H9 (cell line): Measurements from ENCODE around the gene ITGBL1. TPM values are rescaled to one million over a fixed set of nuclear protein-coding genes. Genes with fewer than 3 reads are reported as not detected.

Experiments
- DNase-seq: peaks from one replicate; pipeline ENCODE4 v3.0.0-alpha.2; 2017
- H2AFZ ChIP-seq: one replicate; pipeline ENCODE4 v1.6.1; 2013; ENCODE audit warnings: mild to moderate bottlenecking, low read length, control low read depth, moderate library complexity
- H2AK5ac ChIP-seq: 2 replicates; pipeline ENCODE4 v1.6.1; 2013; ENCODE audit warnings: low read length, control low read depth, mixed read lengths; ENCODE audit not compliant: insufficient read length
- H2BK120ac ChIP-seq: one replicate; pipeline ENCODE4 v1.6.1; 2013; ENCODE audit warnings: low read depth, mild to moderate bottlenecking, low read length, control low read depth, inconsistent platforms; ENCODE audit not compliant: poor library complexity, severe bottlenecking
- H2BK12ac ChIP-seq: 2 replicates; pipeline ENCODE4 v1.6.1; 2013; ENCODE audit warnings: low read length, control low read depth, mixed read lengths, low read depth; ENCODE audit not compliant: insufficient read length
- H2BK15ac ChIP-seq: 2 replicates; pipeline ENCODE4 v1.6.1; 2013; ENCODE audit warnings: low read depth, low read length, control low read depth
- H2BK20ac ChIP-seq: one replicate; pipeline ENCODE4 v1.6.1; 2013; ENCODE audit warnings: low read depth, mild to moderate bottlenecking, low read length, control low read depth, inconsistent platforms; ENCODE audit not compliant: poor library complexity, severe bottlenecking
- H2BK5ac ChIP-seq: 2 replicates; pipeline ENCODE4 v1.6.1; 2013; ENCODE audit warnings: low read length, control low read depth, mixed read lengths; ENCODE audit not compliant: insufficient read length
- H3K14ac ChIP-seq: 2 replicates; pipeline ENCODE4 v1.6.1; 2013; ENCODE audit warnings: low read length, control low read depth; ENCODE audit not compliant: insufficient read depth
- H3K18ac ChIP-seq: 2 replicates; pipeline ENCODE4 v1.6.1; 2013; ENCODE audit warnings: low read depth, mild to moderate bottlenecking, mixed read lengths, low read length, control low read depth; ENCODE audit not compliant: insufficient read length
- H3K23ac ChIP-seq: 2 replicates; pipeline ENCODE4 v1.6.1; 2013; ENCODE audit warnings: low read length, control low read depth, mixed read lengths, low read depth; ENCODE audit not compliant: insufficient read length
- H3K23me2 ChIP-seq: 2 replicates; pipeline ENCODE4 v1.6.1; 2013; ENCODE audit warnings: low read depth, mild to moderate bottlenecking, mixed read lengths, low read length, control low read depth; ENCODE audit not compliant: insufficient read length, poor library complexity, severe bottlenecking
- H3K27ac ChIP-seq: 2 replicates; pipeline ENCODE4 v1.5.1; 2013; ENCODE audit warnings: low read length, control low read depth, mixed read lengths, low read depth; ENCODE audit not compliant: insufficient read length
- H3K27me3 ChIP-seq: 2 replicates; pipeline ENCODE4 v1.6.1; 2013; ENCODE audit warnings: low read length, control low read depth, inconsistent platforms; ENCODE audit not compliant: insufficient read depth
- H3K4ac ChIP-seq: 2 replicates; pipeline ENCODE4 v1.6.1; 2013; ENCODE audit warnings: low read depth, mild to moderate bottlenecking, control low read depth, inconsistent platforms, low read length, moderate library complexity
- H3K4me1 ChIP-seq: 2 replicates; pipeline ENCODE4 v1.6.1; 2013; ENCODE audit warnings: low read length, control low read depth, inconsistent platforms; ENCODE audit not compliant: insufficient read depth
- H3K4me2 ChIP-seq: 2 replicates; pipeline ENCODE4 v1.6.1; 2013; ENCODE audit warnings: low read length, control low read depth, mixed read lengths; ENCODE audit not compliant: insufficient read length, insufficient read depth
- H3K56ac ChIP-seq: 2 replicates; pipeline ENCODE4 v1.6.1; 2013; ENCODE audit warnings: low read depth, mild to moderate bottlenecking, mixed read lengths, low read length, control low read depth; ENCODE audit not compliant: insufficient read length
- H3K79me1 ChIP-seq: 2 replicates; pipeline ENCODE4 v1.6.1; 2013; ENCODE audit warnings: low read depth, mild to moderate bottlenecking, moderate library complexity, low read length, control low read depth, inconsistent platforms; ENCODE audit not compliant: insufficient read depth, poor library complexity, severe bottlenecking
- H3K79me2 ChIP-seq: 2 replicates; pipeline ENCODE4 v1.6.1; 2013; ENCODE audit warnings: low read length, control low read depth, inconsistent platforms; ENCODE audit not compliant: insufficient read depth
- H3K9ac ChIP-seq: 2 replicates; pipeline ENCODE4 v1.6.1; 2013; ENCODE audit warnings: low read length, control low read depth, mixed read lengths; ENCODE audit not compliant: insufficient read length; ENCODE audit errors: extremely low read depth
- H3K9me3 ChIP-seq: one replicate; pipeline ENCODE4 v1.6.1; 2013; ENCODE audit warnings: low read depth, low read length, inconsistent platforms; ENCODE audit not compliant: control insufficient read depth
- H3T11ph ChIP-seq: one replicate; pipeline ENCODE4 v1.6.1; 2013; ENCODE audit warnings: mild to moderate bottlenecking, low read length, control low read depth, inconsistent platforms
- H4K20me1 ChIP-seq: one replicate; pipeline ENCODE4 v1.6.1; 2013; ENCODE audit not compliant: control insufficient read depth, insufficient read length, insufficient read depth
- H4K5ac ChIP-seq: 2 replicates; pipeline ENCODE4 v1.6.1; 2013; ENCODE audit warnings: low read depth, mild to moderate bottlenecking, mixed read lengths, low read length, control low read depth; ENCODE audit not compliant: insufficient read length
- H4K8ac ChIP-seq: replicated peaks from 2 replicates; pipeline ENCODE4 v1.6.1; 2013; ENCODE audit warnings: low read length, control low read depth, mixed read lengths, low read depth; ENCODE audit not compliant: insufficient read length
- H4K91ac ChIP-seq: 2 replicates; pipeline ENCODE4 v1.6.1; 2013; ENCODE audit warnings: low read depth, mild to moderate bottlenecking, moderate library complexity, mixed read lengths, low read length, control low read depth; ENCODE audit not compliant: insufficient read length
- H3K27ac Mint-ChIP-seq, 3 experiments: 2 replicates in 2 of 3; 3 replicates in 1 of 3; pipeline ENCODE4 v1.8.0; 2020 to 2021; ENCODE audit warnings: mixed read lengths in 3 of 3, mild to moderate bottlenecking in 1 of 3, moderate library complexity in 1 of 3
- H3K27me3 Mint-ChIP-seq: 2 replicates; pipeline ENCODE4 v1.8.0; 2021; ENCODE audit warnings: low read depth, mild to moderate bottlenecking, moderate library complexity, mixed read lengths
- H3K36me3 Mint-ChIP-seq, 3 experiments: 2 replicates in 2 of 3; 3 replicates in 1 of 3; pipeline ENCODE4 v1.8.0; 2020 to 2021; ENCODE audit warnings: low read depth in 3 of 3, mixed read lengths in 3 of 3; ENCODE audit not compliant: insufficient read depth in 1 of 3
- H3K4me1 Mint-ChIP-seq, 2 experiments: 2 replicates each; pipeline ENCODE4 v1.8.0; 2020; ENCODE audit warnings: mixed read lengths in 2 of 2
- H3K4me3 Mint-ChIP-seq, 2 experiments: 2 replicates in 1 of 2; 3 replicates in 1 of 2; pipeline ENCODE4 v1.8.0; 2020 to 2021; ENCODE audit warnings: mild to moderate bottlenecking in 2 of 2, mixed read lengths in 2 of 2, moderate library complexity in 1 of 2
- H3K9me3 Mint-ChIP-seq, 2 experiments: 2 replicates in 1 of 2; 3 replicates in 1 of 2; pipeline ENCODE4 v1.8.0; 2020; ENCODE audit warnings: mild to moderate bottlenecking in 2 of 2, mixed read lengths in 2 of 2, moderate library complexity in 1 of 2
- total RNA-seq: library from RNA; stranded (reverse); gene quantifications from 2 replicates; pipeline ENCODE4 v1.2.1, GENCODE V29; 2021
- TF ChIP-seq, protein P1 (sequence below): fragments of 200-600 bp; sonication (generic); conservative IDR thresholded peaks from 3 replicates; pipeline ENCODE4 v1.8.0; 2021; ENCODE audit warnings: antibody characterized with exemption, mild to moderate bottlenecking

The ITGBL1 gene
- total RNA-seq, 1 experiment from 2014 or later: not detected

DNA sequence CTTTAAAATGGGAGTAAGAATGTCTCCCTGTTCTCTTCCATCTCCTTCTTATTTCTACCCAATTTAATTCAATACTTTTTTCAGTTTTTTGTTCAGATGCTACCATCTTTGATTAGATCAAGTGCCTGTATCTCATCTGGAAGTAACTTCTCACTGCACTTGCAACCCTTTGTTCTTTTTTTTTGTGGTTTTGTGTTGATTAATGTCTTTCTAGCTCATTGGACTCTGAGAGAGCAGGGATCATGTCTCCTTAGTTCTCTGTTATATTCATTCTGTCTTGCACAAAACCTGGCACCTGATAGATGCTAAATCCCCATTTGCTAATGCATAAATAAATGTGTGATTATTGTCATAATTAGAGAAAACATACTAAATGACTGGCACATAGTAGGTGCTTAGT is 834 bp upstream of the ITGBL1 start:
- no peak overlapping the region for H3K4me2 ChIP-seq
- DNase-seq: no peak
- H2BK5ac ChIP-seq: no peak overlapping the region
- H3K27me3 Mint-ChIP-seq: no peaks in the 10 kb centered on the region; the same call in 1 of the 2 replicates
- H3K4me1 Mint-ChIP-seq: peaks cover 16 to 18% of the 10 kb centered on the region in 2 experiments
- H3K4ac ChIP-seq: no peak overlapping the region
- no peaks in the 10 kb centered on the region for H3K79me1 ChIP-seq
- H3K9me3 Mint-ChIP-seq: no peaks in the 10 kb centered on the region
- no peaks in the 10 kb centered on the region for H4K20me1 ChIP-seq
- H2BK12ac ChIP-seq: no peak overlapping the region
- H2BK15ac ChIP-seq: no peak overlapping the region
- no peak overlapping the region for H3T11ph ChIP-seq
- no peak overlapping the region for H3K27ac ChIP-seq
- no peak overlapping the region for H3K56ac ChIP-seq
- no peak overlapping the region for H3K9ac ChIP-seq
- H3K27me3 ChIP-seq: no peaks in the 10 kb centered on the region
- H3K36me3 Mint-ChIP-seq: no peaks in the 10 kb centered on the region
- H3K27ac Mint-ChIP-seq: no peak overlapping the region
- no peak overlapping the region for H3K4me3 Mint-ChIP-seq
- no peaks in the 10 kb centered on the region for H3K23me2 ChIP-seq
- H3K18ac ChIP-seq: no peak overlapping the region
- no peak overlapping the region for H2AFZ ChIP-seq
- peaks cover 2% of the 10 kb centered on the region; the same call in 1 of the 2 replicates for H3K4me1 ChIP-seq
- no peak overlapping the region for H4K91ac ChIP-seq
- H2BK20ac ChIP-seq: no peak overlapping the region
- TF ChIP-seq, protein P1, sequence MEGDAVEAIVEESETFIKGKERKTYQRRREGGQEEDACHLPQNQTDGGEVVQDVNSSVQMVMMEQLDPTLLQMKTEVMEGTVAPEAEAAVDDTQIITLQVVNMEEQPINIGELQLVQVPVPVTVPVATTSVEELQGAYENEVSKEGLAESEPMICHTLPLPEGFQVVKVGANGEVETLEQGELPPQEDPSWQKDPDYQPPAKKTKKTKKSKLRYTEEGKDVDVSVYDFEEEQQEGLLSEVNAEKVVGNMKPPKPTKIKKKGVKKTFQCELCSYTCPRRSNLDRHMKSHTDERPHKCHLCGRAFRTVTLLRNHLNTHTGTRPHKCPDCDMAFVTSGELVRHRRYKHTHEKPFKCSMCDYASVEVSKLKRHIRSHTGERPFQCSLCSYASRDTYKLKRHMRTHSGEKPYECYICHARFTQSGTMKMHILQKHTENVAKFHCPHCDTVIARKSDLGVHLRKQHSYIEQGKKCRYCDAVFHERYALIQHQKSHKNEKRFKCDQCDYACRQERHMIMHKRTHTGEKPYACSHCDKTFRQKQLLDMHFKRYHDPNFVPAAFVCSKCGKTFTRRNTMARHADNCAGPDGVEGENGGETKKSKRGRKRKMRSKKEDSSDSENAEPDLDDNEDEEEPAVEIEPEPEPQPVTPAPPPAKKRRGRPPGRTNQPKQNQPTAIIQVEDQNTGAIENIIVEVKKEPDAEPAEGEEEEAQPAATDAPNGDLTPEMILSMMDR: no peak
- no peaks in the 10 kb centered on the region for H3K79me2 ChIP-seq
- no peak overlapping the region for H3K23ac ChIP-seq
- no peak overlapping the region for H2AK5ac ChIP-seq
- H3K14ac ChIP-seq: no peak overlapping the region
- H2BK120ac ChIP-seq: no peak overlapping the region
- no peak overlapping the region for H4K8ac ChIP-seq
- no peaks in the 10 kb centered on the region for H3K9me3 ChIP-seq
- no peak overlapping the region for H4K5ac ChIP-seq
